Measurements from ENCODE around the gene SNAPIN.

Gene SNAPIN

GRCh38 chr1:153642161-153642560, 16.3 kb upstream of the SNAPIN start:
- DNase-seq = no peak
- H3K27ac ChIP-seq (ENCODE audit: low read length) = no peak overlapping the region
- TF ChIP-seq, protein P1, sequence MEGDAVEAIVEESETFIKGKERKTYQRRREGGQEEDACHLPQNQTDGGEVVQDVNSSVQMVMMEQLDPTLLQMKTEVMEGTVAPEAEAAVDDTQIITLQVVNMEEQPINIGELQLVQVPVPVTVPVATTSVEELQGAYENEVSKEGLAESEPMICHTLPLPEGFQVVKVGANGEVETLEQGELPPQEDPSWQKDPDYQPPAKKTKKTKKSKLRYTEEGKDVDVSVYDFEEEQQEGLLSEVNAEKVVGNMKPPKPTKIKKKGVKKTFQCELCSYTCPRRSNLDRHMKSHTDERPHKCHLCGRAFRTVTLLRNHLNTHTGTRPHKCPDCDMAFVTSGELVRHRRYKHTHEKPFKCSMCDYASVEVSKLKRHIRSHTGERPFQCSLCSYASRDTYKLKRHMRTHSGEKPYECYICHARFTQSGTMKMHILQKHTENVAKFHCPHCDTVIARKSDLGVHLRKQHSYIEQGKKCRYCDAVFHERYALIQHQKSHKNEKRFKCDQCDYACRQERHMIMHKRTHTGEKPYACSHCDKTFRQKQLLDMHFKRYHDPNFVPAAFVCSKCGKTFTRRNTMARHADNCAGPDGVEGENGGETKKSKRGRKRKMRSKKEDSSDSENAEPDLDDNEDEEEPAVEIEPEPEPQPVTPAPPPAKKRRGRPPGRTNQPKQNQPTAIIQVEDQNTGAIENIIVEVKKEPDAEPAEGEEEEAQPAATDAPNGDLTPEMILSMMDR (IDR thresholded peaks at IDR 0.05; ENCODE audit: low read length) = no peak
- TF ChIP-seq EZH2phosphoT487 (IDR thresholded peaks at IDR 0.05; ENCODE audit: low read length) = no peak
- TF ChIP-seq EZH2 (optimal IDR thresholded peaks at IDR 0.05; ENCODE audit: low read depth, low read length) = no peak
- peaks cover 80% of the 10 kb centered on the region for H3K79me2 ChIP-seq (ENCODE audit: low read length)
- peaks cover 54% of the 10 kb centered on the region for H3K36me3 ChIP-seq (replicated peaks; ENCODE audit: insufficient read depth, low read length)
- H3F3A ChIP-seq (ENCODE audit: insufficient read depth, low read length) = no peaks in the 10 kb centered on the region
- no peaks in the 10 kb centered on the region for H3K9me2 ChIP-seq (replicated peaks; ENCODE audit: insufficient read depth, low read length)
- H3K4me1 ChIP-seq (ENCODE audit: low read length) = no peaks in the 10 kb centered on the region
- no peak overlapping the region for H2AFZ ChIP-seq (ENCODE audit: low read length)
- H3K4me3 ChIP-seq (ENCODE audit: low read length) = no peak overlapping the region
- no peak overlapping the region for H3K9ac ChIP-seq (ENCODE audit: low read length)
- H3K27me3 ChIP-seq (replicated peaks; ENCODE audit: insufficient read depth, low read length) = no peaks in the 10 kb centered on the region
- no peaks in the 10 kb centered on the region for H4K20me1 ChIP-seq (ENCODE audit: insufficient read depth, low read length)
- no peak overlapping the region for H3K4me2 ChIP-seq (ENCODE audit: low read depth, low read length)
- no peaks in the 10 kb centered on the region for H3K9me3 ChIP-seq (replicated peaks; ENCODE audit: insufficient read depth, low read length)

GRCh38 chr1:153643100-153643499, 15.4 kb upstream of the SNAPIN start:
- Histone ChIP-seq H3K4me1 (ENCODE audit: low read length) (no peaks in the 10 kb centered on the region), H3K9ac (ENCODE audit: low read length) (no peak overlapping the region), H2AFZ (ENCODE audit: low read length) (no peak overlapping the region), H3K9me3 (replicated peaks; ENCODE audit: insufficient read depth, low read length) (no peaks in the 10 kb centered on the region), H3K4me2 (ENCODE audit: low read depth, low read length) (no peak overlapping the region), H4K20me1 (ENCODE audit: insufficient read depth, low read length) (no peaks in the 10 kb centered on the region), H3K27me3 (replicated peaks; ENCODE audit: insufficient read depth, low read length) (no peaks in the 10 kb centered on the region), H3K27ac (ENCODE audit: low read length) (no peak overlapping the region), H3F3A (ENCODE audit: insufficient read depth, low read length) (no peaks in the 10 kb centered on the region), H3K36me3 (replicated peaks; ENCODE audit: insufficient read depth, low read length) (peaks cover 48% of the 10 kb centered on the region), H3K9me2 (replicated peaks; ENCODE audit: insufficient read depth, low read length) (no peaks in the 10 kb centered on the region), H3K79me2 (ENCODE audit: low read length) (peaks cover 71% of the 10 kb centered on the region), H3K4me3 (ENCODE audit: low read length) (no peak overlapping the region)
- no peak for DNase-seq
- TF ChIP-seq, protein P1 (IDR thresholded peaks at IDR 0.05; ENCODE audit: low read length) = no peak
- TF ChIP-seq EZH2 (optimal IDR thresholded peaks at IDR 0.05; ENCODE audit: low read depth, low read length) = no peak
- no peak for TF ChIP-seq EZH2phosphoT487 (IDR thresholded peaks at IDR 0.05; ENCODE audit: low read length)

DNA sequence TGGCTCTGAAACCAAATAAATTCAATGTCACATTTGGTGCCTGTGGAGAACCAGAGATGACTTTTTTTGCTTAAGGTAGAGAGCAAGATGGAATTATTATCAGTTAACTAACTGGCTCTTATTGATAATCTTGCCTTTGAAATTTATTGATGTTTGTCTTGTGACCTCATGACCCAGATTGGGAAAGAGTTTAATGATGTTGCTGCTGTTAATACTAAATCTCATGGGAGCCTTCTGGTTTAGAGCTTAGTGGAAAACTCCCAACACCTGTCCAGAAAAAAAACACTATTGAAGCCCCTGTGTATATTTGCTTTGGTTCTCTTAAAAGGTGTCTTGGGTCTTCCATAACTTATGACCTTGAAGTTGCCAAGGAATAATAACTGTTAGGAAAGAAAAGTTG, 14.7 kb upstream of the SNAPIN start:
- Histone ChIP-seq H3K27me3 (replicated peaks; ENCODE audit: insufficient read depth, low read length) (no peaks in the 10 kb centered on the region), H2AFZ (ENCODE audit: low read length) (no peak overlapping the region), H3K9me2 (replicated peaks; ENCODE audit: insufficient read depth, low read length) (no peaks in the 10 kb centered on the region), H3K27ac (ENCODE audit: low read length) (no peak overlapping the region), H3K4me2 (ENCODE audit: low read depth, low read length) (no peak overlapping the region), H3K9me3 (replicated peaks; ENCODE audit: insufficient read depth, low read length) (no peaks in the 10 kb centered on the region), H3K9ac (ENCODE audit: low read length) (no peak overlapping the region), H3K4me1 (ENCODE audit: low read length) (no peaks in the 10 kb centered on the region), H3F3A (ENCODE audit: insufficient read depth, low read length) (no peaks in the 10 kb centered on the region), H3K36me3 (replicated peaks; ENCODE audit: insufficient read depth, low read length) (peaks cover 43% of the 10 kb centered on the region), H3K79me2 (ENCODE audit: low read length) (peaks cover 64% of the 10 kb centered on the region), H4K20me1 (ENCODE audit: insufficient read depth, low read length) (no peaks in the 10 kb centered on the region), H3K4me3 (ENCODE audit: low read length) (no peak overlapping the region)
- DNase-seq = no peak
- TF ChIP-seq, protein P1 (IDR thresholded peaks at IDR 0.05; ENCODE audit: low read length) = no peak
- TF ChIP-seq EZH2 (optimal IDR thresholded peaks at IDR 0.05; ENCODE audit: low read depth, low read length) (no peak), EZH2phosphoT487 (IDR thresholded peaks at IDR 0.05; ENCODE audit: low read length) (no peak)

All from MM.1S (cell line).